ENCODE measurements around the gene WDR35.

The WDR35 gene

GRCh38 chr2:19991895-19992294, 2.0 kb upstream of the WDR35 start:
- H3K4me3 ChIP-seq, result no peak overlapping the region
- DNase-seq, result no peak
- no peaks in the 10 kb centered on the region for H3K27me3 ChIP-seq
- H3K36me3 ChIP-seq, result no peaks in the 10 kb centered on the region
- no peak for TF ChIP-seq CTCF (IDR thresholded peaks at IDR 0.05)
- no peaks in the 10 kb centered on the region for H3K9me3 ChIP-seq
- no peak overlapping the region for H3K27ac ChIP-seq
- peaks cover 0 to 15% (median 8%) of the 10 kb centered on the region in 4 donors for H3K4me1 ChIP-seq
- intact Hi-C loops (cut with DNase I; ENCODE audit: low total_unique reads), result no loop called here

GRCh38 chr2:19990416-19990728, 467 bp upstream of the WDR35 start:
- Histone ChIP-seq H3K27ac (peak overlapping the region; percentile 65 to 71), H3K4me3 (peak overlapping the region; percentile 60 to 79), H3K36me3 (no peaks in the 10 kb centered on the region), H3K4me1 (peaks cover 0 to 15% (median 8%) of the 10 kb centered on the region in 4 donors), H3K9me3 (no peaks in the 10 kb centered on the region), H3K27me3 (no peaks in the 10 kb centered on the region)
- TF ChIP-seq CTCF (IDR thresholded peaks at IDR 0.05), result no peak
- intact Hi-C loops (cut with DNase I; ENCODE audit: low total_unique reads), result no loop called here
- DNase-seq, result no peak

- peak overlapping the region; percentile 65 to 71 for H3K27ac ChIP-seq
- intact Hi-C loops (cut with DNase I; ENCODE audit: low total_unique reads), result no loop called here
- peaks cover 0 to 15% (median 8%) of the 10 kb centered on the region in 4 donors for H3K4me1 ChIP-seq
- TF ChIP-seq CTCF (IDR thresholded peaks at IDR 0.05), result no peak
- no peaks in the 10 kb centered on the region for H3K27me3 ChIP-seq
- H3K36me3 ChIP-seq, result no peaks in the 10 kb centered on the region
- DNase-seq, result no peak
- no peaks in the 10 kb centered on the region for H3K9me3 ChIP-seq
- H3K4me3 ChIP-seq, result peak overlapping the region; percentile 60 to 79
Measured at GRCh38 chr2:19989342-19989666, 601 bp downstream of the WDR35 start.

DNA sequence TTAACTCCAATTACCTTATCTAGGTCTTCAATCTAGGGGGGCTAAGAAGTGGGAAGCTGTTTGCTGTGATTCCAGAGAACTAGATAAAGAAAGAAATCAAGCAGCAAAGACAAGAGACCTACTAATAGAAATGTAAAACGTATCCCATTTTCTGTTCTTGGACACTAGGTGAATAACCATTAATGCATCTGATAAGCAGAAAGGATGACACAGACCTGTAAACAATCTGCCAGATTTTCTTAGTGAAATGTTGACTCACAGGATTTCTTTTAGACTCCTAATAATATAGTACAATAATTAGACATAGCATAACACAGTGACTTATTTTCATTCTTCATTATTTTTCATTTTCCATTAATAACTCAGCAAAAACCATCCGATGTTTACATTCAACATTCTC, 1.3 kb downstream of the WDR35 start:
- intact Hi-C loops (cut with DNase I; ENCODE audit: low total_unique reads), result no loop called here
- Histone ChIP-seq H3K4me3 (no peak overlapping the region), H3K27me3 (no peaks in the 10 kb centered on the region), H3K9me3 (no peaks in the 10 kb centered on the region), H3K36me3 (no peaks in the 10 kb centered on the region), H3K4me1 (peaks cover 0 to 15% (median 8%) of the 10 kb centered on the region in 4 donors), H3K27ac (no peak overlapping the region)
- DNase-seq, result no peak
- TF ChIP-seq CTCF (IDR thresholded peaks at IDR 0.05), result no peak

- H3K4me1 ChIP-seq, result peaks cover 0 to 15% (median 8%) of the 10 kb centered on the region in 4 donors
- H3K4me3 ChIP-seq, result no peak overlapping the region
- H3K27me3 ChIP-seq, result no peaks in the 10 kb centered on the region
- no peaks in the 10 kb centered on the region for H3K9me3 ChIP-seq
- DNase-seq, result no peak
- no peak overlapping the region for H3K27ac ChIP-seq
- TF ChIP-seq CTCF (IDR thresholded peaks at IDR 0.05), result no peak
- H3K36me3 ChIP-seq, result no peaks in the 10 kb centered on the region
- intact Hi-C loops (cut with DNase I; ENCODE audit: low total_unique reads), result no loop called here
Measured at GRCh38 chr2:19987936-19988335, 2.0 kb downstream of the WDR35 start.

DNA sequence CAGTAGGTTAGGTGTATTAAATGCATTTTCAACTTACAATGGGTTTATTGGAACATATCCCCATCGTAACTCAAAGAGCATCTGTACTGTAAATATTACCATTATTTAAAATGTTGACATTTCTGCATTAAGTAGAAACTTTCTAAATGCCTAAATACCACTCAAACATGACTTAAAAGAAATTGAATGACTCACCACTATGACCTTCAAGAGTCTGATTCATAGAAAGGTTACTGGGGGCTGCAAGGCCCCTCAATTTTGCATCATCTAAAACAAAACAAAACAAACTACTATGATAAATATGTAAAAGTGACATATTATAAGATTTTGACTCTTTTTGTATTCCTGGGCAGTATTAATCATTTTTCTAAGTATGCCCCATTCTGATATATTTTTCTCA, 7.6 kb downstream of the WDR35 start:
- no peaks in the 10 kb centered on the region for H3K27me3 ChIP-seq
- TF ChIP-seq CTCF (IDR thresholded peaks at IDR 0.05), result no peak
- DNase-seq, result no peak
- no peaks in the 10 kb centered on the region for H3K9me3 ChIP-seq
- no peak overlapping the region for H3K27ac ChIP-seq
- no peaks in the 10 kb centered on the region for H3K4me1 ChIP-seq
- no peak overlapping the region for H3K4me3 ChIP-seq
- intact Hi-C loops (cut with DNase I; ENCODE audit: low total_unique reads), result no loop called here
- peaks cover 4 to 26% (median 18%) of the 10 kb centered on the region in 3 donors for H3K36me3 ChIP-seq
